ENCODE data around the gene CPN2.

CPN2 gene

GRCh38 chr3:194310060-194310835, 40.9 kb downstream of the CPN2 start:
- no peak overlapping the region for H3K27ac ChIP-seq (ENCODE audit: low read depth, low read length)
- H3K27me3 ChIP-seq (ENCODE audit: control insufficient read depth in 1 of 2, insufficient read depth in 2 of 2, low read length in 2 of 2), result peaks cover 8 to 12% of the 10 kb centered on the region in 2 donors
- H3K9ac ChIP-seq (ENCODE audit: low read depth in 1 of 2, low read length in 2 of 2), result no peak overlapping the region
- H3K9me3 ChIP-seq (ENCODE audit: control insufficient read depth in 1 of 2, low read length in 2 of 2), result no peaks in the 10 kb centered on the region
- no peak overlapping the region for H3K4me3 ChIP-seq (ENCODE audit: low read depth in 1 of 2, low read length in 2 of 2)
- no peaks in the 10 kb centered on the region for H3K36me3 ChIP-seq (ENCODE audit: control insufficient read depth in 1 of 2, insufficient read depth in 2 of 2, low read length in 2 of 2)
- peaks cover 8 to 18% of the 10 kb centered on the region in 2 donors for H3K4me1 ChIP-seq (ENCODE audit: control insufficient read depth in 1 of 2, insufficient read depth in 2 of 2, low read length in 2 of 2)

- peaks cover 4 to 11% of the 10 kb centered on the region in 2 donors for H3K27me3 ChIP-seq (ENCODE audit: control insufficient read depth in 1 of 2, insufficient read depth in 2 of 2, low read length in 2 of 2)
- no peak overlapping the region for H3K9ac ChIP-seq (ENCODE audit: low read depth in 1 of 2, low read length in 2 of 2)
- no peaks in the 10 kb centered on the region for H3K36me3 ChIP-seq (ENCODE audit: control insufficient read depth in 1 of 2, insufficient read depth in 2 of 2, low read length in 2 of 2)
- H3K9me3 ChIP-seq (ENCODE audit: control insufficient read depth in 1 of 2, low read length in 2 of 2), result no peaks in the 10 kb centered on the region
- H3K27ac ChIP-seq (ENCODE audit: low read depth, low read length), result no peak overlapping the region
- peaks cover 4 to 13% of the 10 kb centered on the region in 2 donors for H3K4me1 ChIP-seq (ENCODE audit: control insufficient read depth in 1 of 2, insufficient read depth in 2 of 2, low read length in 2 of 2)
- H3K4me3 ChIP-seq (ENCODE audit: low read depth in 1 of 2, low read length in 2 of 2), result no peak overlapping the region
Measured at GRCh38 chr3:194308601-194309449, 42.3 kb downstream of the CPN2 start.

DNA sequence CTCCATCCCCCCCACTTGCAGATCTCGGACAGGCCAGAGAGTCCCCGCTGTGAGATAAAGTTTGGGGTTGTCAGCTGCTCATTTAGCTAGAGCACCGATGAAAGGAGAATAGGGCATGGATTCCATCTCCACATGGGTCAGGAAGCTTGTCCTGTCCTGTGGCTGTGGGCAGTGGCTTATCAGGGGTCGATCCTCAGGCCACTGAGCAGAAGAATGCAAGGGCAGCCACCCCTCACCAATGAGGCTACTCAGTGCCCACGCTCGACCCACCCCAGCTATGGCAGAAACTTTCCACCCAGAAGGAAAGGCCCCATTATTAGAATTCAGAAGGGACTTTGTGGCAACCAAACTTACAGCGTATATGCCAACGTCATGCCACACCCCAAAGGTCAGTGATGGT, 43.3 kb downstream of the CPN2 start:
- Histone ChIP-seq H3K27ac (ENCODE audit: low read depth, low read length) (no peak overlapping the region), H3K4me3 (ENCODE audit: low read depth in 1 of 2, low read length in 2 of 2) (no peak overlapping the region), H3K4me1 (ENCODE audit: control insufficient read depth in 1 of 2, insufficient read depth in 2 of 2, low read length in 2 of 2) (peaks cover 4 to 9% of the 10 kb centered on the region in 2 donors), H3K36me3 (ENCODE audit: control insufficient read depth in 1 of 2, insufficient read depth in 2 of 2, low read length in 2 of 2) (no peaks in the 10 kb centered on the region), H3K9me3 (ENCODE audit: control insufficient read depth in 1 of 2, low read length in 2 of 2) (no peaks in the 10 kb centered on the region), H3K9ac (ENCODE audit: low read depth in 1 of 2, low read length in 2 of 2) (no peak overlapping the region), H3K27me3 (ENCODE audit: control insufficient read depth in 1 of 2, insufficient read depth in 2 of 2, low read length in 2 of 2) (peaks cover 0 to 8% of the 10 kb centered on the region in 2 donors)

GRCh38 chr3:194306771-194307640, 44.1 kb downstream of the CPN2 start:
- Histone ChIP-seq H3K27ac (ENCODE audit: low read depth, low read length) (no peak overlapping the region), H3K27me3 (ENCODE audit: control insufficient read depth in 1 of 2, insufficient read depth in 2 of 2, low read length in 2 of 2) (peaks cover 0 to 5% of the 10 kb centered on the region in 2 donors), H3K4me3 (ENCODE audit: low read depth in 1 of 2, low read length in 2 of 2) (no peak overlapping the region), H3K9me3 (ENCODE audit: control insufficient read depth in 1 of 2, low read length in 2 of 2) (no peaks in the 10 kb centered on the region), H3K4me1 (ENCODE audit: control insufficient read depth in 1 of 2, insufficient read depth in 2 of 2, low read length in 2 of 2) (peaks cover 4 to 6% of the 10 kb centered on the region in 2 donors), H3K36me3 (ENCODE audit: control insufficient read depth in 1 of 2, insufficient read depth in 2 of 2, low read length in 2 of 2) (no peaks in the 10 kb centered on the region), H3K9ac (ENCODE audit: low read depth in 1 of 2, low read length in 2 of 2) (no peak overlapping the region)

DNA sequence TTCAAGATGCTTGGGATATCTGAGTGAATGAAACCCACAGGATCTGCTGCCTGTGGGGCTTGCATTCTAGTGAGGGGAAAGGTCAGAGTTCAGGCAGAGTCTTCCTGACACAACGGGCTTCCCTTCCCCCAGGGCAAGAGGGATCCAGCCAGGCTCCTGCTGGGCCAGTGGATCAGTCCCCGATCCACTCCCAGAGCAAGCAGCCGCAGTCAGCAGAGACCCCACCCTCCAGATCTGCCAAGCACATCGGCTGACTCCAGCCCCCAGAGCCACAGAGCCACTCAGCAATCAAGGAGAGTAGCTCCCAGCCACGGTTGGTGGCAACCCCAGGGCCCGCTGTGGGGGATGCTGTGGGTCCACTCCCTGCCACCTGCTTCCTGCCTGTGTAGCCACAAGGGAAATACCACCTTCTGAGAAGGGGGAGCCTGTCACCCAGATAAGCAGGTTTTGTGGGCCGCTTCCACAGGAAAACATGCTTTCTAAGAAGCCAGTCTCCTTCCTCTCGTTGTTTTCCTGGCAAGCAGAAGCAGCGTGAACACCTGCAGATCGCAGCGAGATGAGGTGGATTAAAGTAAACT, 44.9 kb downstream of the CPN2 start:
- no peaks in the 10 kb centered on the region for H3K9me3 ChIP-seq (ENCODE audit: control insufficient read depth in 1 of 2, low read length in 2 of 2)
- H3K4me3 ChIP-seq (ENCODE audit: low read depth in 1 of 2, low read length in 2 of 2), result no peak overlapping the region
- H3K36me3 ChIP-seq (ENCODE audit: control insufficient read depth in 1 of 2, insufficient read depth in 2 of 2, low read length in 2 of 2), result no peaks in the 10 kb centered on the region
- no peak overlapping the region for H3K9ac ChIP-seq (ENCODE audit: low read depth in 1 of 2, low read length in 2 of 2)
- H3K27ac ChIP-seq (ENCODE audit: low read depth, low read length), result no peak overlapping the region
- peaks cover 0 to 5% of the 10 kb centered on the region in 2 donors for H3K27me3 ChIP-seq (ENCODE audit: control insufficient read depth in 1 of 2, insufficient read depth in 2 of 2, low read length in 2 of 2)
- H3K4me1 ChIP-seq (ENCODE audit: control insufficient read depth in 1 of 2, insufficient read depth in 2 of 2, low read length in 2 of 2), result peaks cover 4 to 6% of the 10 kb centered on the region in 2 donors

- no peaks in the 10 kb centered on the region for H3K9me3 ChIP-seq (ENCODE audit: control insufficient read depth in 1 of 2, low read length in 2 of 2)
- peaks cover 4 to 6% of the 10 kb centered on the region in 2 donors for H3K4me1 ChIP-seq (ENCODE audit: control insufficient read depth in 1 of 2, insufficient read depth in 2 of 2, low read length in 2 of 2)
- H3K36me3 ChIP-seq (ENCODE audit: control insufficient read depth in 1 of 2, insufficient read depth in 2 of 2, low read length in 2 of 2), result no peaks in the 10 kb centered on the region
- no peak overlapping the region for H3K4me3 ChIP-seq (ENCODE audit: low read depth in 1 of 2, low read length in 2 of 2)
- H3K9ac ChIP-seq (ENCODE audit: low read depth in 1 of 2, low read length in 2 of 2), result no peak overlapping the region
- no peak overlapping the region for H3K27ac ChIP-seq (ENCODE audit: low read depth, low read length)
- H3K27me3 ChIP-seq (ENCODE audit: control insufficient read depth in 1 of 2, insufficient read depth in 2 of 2, low read length in 2 of 2), result peaks cover 0 to 5% of the 10 kb centered on the region in 2 donors
Measured at GRCh38 chr3:194305356-194306108, 45.6 kb downstream of the CPN2 start.

DNA sequence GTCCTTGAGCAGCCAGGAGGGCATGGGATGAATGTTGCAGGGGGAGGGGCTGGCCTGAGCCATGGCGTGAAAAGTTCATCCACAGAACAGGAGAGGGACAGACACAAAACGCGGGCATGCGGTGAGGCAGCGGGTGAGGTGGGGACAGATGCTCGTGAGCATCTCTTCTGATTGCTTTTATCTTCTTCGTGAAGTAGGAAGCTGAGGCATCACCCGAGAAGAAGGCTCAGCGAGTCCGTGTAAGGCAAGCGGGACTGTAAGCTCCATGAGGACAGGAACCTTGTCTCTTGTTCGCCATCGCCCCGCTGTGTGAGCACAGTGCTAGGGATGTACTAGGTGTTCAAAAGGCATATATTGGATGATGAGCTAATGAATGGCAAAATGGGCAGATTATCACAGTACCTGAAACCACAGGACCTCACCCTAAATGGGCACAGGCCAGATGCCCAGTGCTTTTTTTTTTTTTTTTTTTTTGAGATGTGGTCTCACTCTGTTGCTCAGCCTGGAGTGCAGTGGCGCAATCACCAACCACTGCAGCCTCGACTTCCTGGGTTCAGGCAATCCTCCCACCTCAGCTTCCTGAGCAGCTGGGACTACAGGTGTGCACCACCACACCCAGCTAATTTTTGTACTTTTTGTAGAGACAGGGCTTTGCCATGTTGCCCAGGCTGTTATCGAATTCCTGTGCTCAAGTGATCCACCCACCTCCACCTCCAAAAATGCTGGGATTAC, 46.8 kb downstream of the CPN2 start:
- Histone ChIP-seq H3K9me3 (ENCODE audit: control insufficient read depth in 1 of 2, low read length in 2 of 2) (no peaks in the 10 kb centered on the region), H3K9ac (ENCODE audit: low read depth in 1 of 2, low read length in 2 of 2) (no peak overlapping the region), H3K27me3 (ENCODE audit: control insufficient read depth in 1 of 2, insufficient read depth in 2 of 2, low read length in 2 of 2) (peaks cover 0 to 5% of the 10 kb centered on the region in 2 donors), H3K4me3 (ENCODE audit: low read depth in 1 of 2, low read length in 2 of 2) (no peak overlapping the region), H3K27ac (ENCODE audit: low read depth, low read length) (no peak overlapping the region), H3K4me1 (ENCODE audit: control insufficient read depth in 1 of 2, insufficient read depth in 2 of 2, low read length in 2 of 2) (peaks cover 4 to 6% of the 10 kb centered on the region in 2 donors), H3K36me3 (ENCODE audit: control insufficient read depth in 1 of 2, insufficient read depth in 2 of 2, low read length in 2 of 2) (no peaks in the 10 kb centered on the region)

- no peak overlapping the region for H3K4me3 ChIP-seq (ENCODE audit: low read depth in 1 of 2, low read length in 2 of 2)
- no peaks in the 10 kb centered on the region for H3K9me3 ChIP-seq (ENCODE audit: control insufficient read depth in 1 of 2, low read length in 2 of 2)
- no peaks in the 10 kb centered on the region for H3K36me3 ChIP-seq (ENCODE audit: control insufficient read depth in 1 of 2, insufficient read depth in 2 of 2, low read length in 2 of 2)
- H3K27ac ChIP-seq (ENCODE audit: low read depth, low read length), result no peak overlapping the region
- peaks cover 0 to 5% of the 10 kb centered on the region in 2 donors for H3K27me3 ChIP-seq (ENCODE audit: control insufficient read depth in 1 of 2, insufficient read depth in 2 of 2, low read length in 2 of 2)
- no peak overlapping the region for H3K9ac ChIP-seq (ENCODE audit: low read depth in 1 of 2, low read length in 2 of 2)
- peaks cover 4 to 6% of the 10 kb centered on the region in 2 donors for H3K4me1 ChIP-seq (ENCODE audit: control insufficient read depth in 1 of 2, insufficient read depth in 2 of 2, low read length in 2 of 2)
Measured at GRCh38 chr3:194303749-194304148, 47.4 kb downstream of the CPN2 start.

All from duodenal mucosa (tissue), 2 donors.